T-cell (primary cell): ENCODE data around the gene PCDHAC2. TPM values are rescaled to one million over a fixed set of nuclear protein-coding genes. Genes with fewer than 3 reads are reported as not detected.

Experiments
- ATAC-seq, 4 experiments: fragments of 200-7000 bp in 3 of 4; fragments of 150-1000 bp in 1 of 4; cut with Tn5 transposase; replicated peaks in 1 of 4; 1 replicate in 3 of 4; 2 replicates in 1 of 4; pipeline ENCODE4 v1.10.0; 2021; ENCODE audit warnings: moderate library complexity in 3 of 4, mild to moderate bottlenecking in 2 of 4, moderate number of reproducible peaks in 1 of 4
- CTCF ChIA-PET, 2 donors: fragments of 300-600 bp; sonication (Branson Sonifier 250); formaldehyde crosslinking; loops; one replicate each; lab custom pipeline; 2022; ENCODE audit warnings: antibody characterized with exemption in 2 of 2; lab: Charles Lee
- POLR2A ChIA-PET, 2 donors: fragments of 300-600 bp; sonication (Branson Sonifier 250); formaldehyde crosslinking; loops; one replicate each; lab custom pipeline; 2022; ENCODE audit warnings: antibody characterized with exemption in 2 of 2; lab: Charles Lee
- DNase-seq, 35 experiments: peaks; one replicate each; pipeline versions ENCODE4 v3.0.0 to v3.0.0-alpha.2; 2013 to 2023
- H3K27ac ChIP-seq: one replicate; pipeline ENCODE4 v1.5.1; 2013; ENCODE audit warnings: low read length
- H3K27me3 ChIP-seq, 2 experiments: replicated peaks in 1 of 2; 1 replicate in 1 of 2; 2 replicates in 1 of 2; pipeline versions ENCODE4 v1.6.1 to v1.7.0; 2013; ENCODE audit warnings: low read length in 1 of 2, mixed read lengths in 1 of 2; ENCODE audit not compliant: control insufficient read depth in 2 of 2, insufficient read depth in 2 of 2; ENCODE audit errors: extremely low read depth in 1 of 2
- H3K36me3 ChIP-seq, 2 donors: 1 replicate in 1 of 2; 2 replicates in 1 of 2; pipeline versions ENCODE4 v1.6.1 to v1.7.0; 2013; ENCODE audit warnings: low read length in 1 of 2; ENCODE audit not compliant: control insufficient read depth in 2 of 2, insufficient read depth in 1 of 2; ENCODE audit errors: extremely low read depth in 1 of 2
- H3K4me1 ChIP-seq, 2 experiments: 1 replicate in 1 of 2; 2 replicates in 1 of 2; pipeline versions ENCODE4 v1.6.1 to v1.7.0; 2013; ENCODE audit warnings: low read length in 2 of 2, mixed read lengths in 1 of 2; ENCODE audit not compliant: insufficient read depth in 2 of 2, control insufficient read depth in 1 of 2; ENCODE audit errors: extremely low read depth in 1 of 2
- H3K4me3 ChIP-seq, 2 donors: 1 replicate in 1 of 2; 2 replicates in 1 of 2; pipeline versions ENCODE4 v1.5.1 to v1.7.0; 2013; ENCODE audit warnings: mild to moderate bottlenecking in 2 of 2, low read length in 1 of 2, moderate library complexity in 1 of 2; ENCODE audit not compliant: control insufficient read depth in 1 of 2; ENCODE audit errors: extremely low read depth in 1 of 2
- H3K9me3 ChIP-seq: 2 replicates; pipeline ENCODE4 v1.7.0; 2013
- H3K27ac Mint-ChIP-seq, 2 donors: one replicate each; pipeline ENCODE4 v1.8.0; 2020 to 2021; ENCODE audit warnings: mild to moderate bottlenecking in 2 of 2, mixed read lengths in 2 of 2
- H3K27me3 Mint-ChIP-seq, 2 donors: one replicate each; pipeline ENCODE4 v1.8.0; 2021 to 2022; ENCODE audit warnings: mixed read lengths in 2 of 2
- H3K36me3 Mint-ChIP-seq: one replicate; pipeline ENCODE4 v1.8.0; 2021; ENCODE audit warnings: mixed read lengths
- H3K4me1 Mint-ChIP-seq, 3 donors: one replicate each; pipeline ENCODE4 v1.8.0; 2020 to 2022; ENCODE audit warnings: mixed read lengths in 3 of 3, mild to moderate bottlenecking in 1 of 3
- H3K4me3 Mint-ChIP-seq, 3 donors: one replicate each; pipeline ENCODE4 v1.8.0; 2020 to 2022; ENCODE audit warnings: mild to moderate bottlenecking in 3 of 3, mixed read lengths in 3 of 3, moderate library complexity in 3 of 3
- H3K9me3 Mint-ChIP-seq, 3 donors: one replicate each; pipeline ENCODE4 v1.8.0; 2020 to 2022; ENCODE audit warnings: mixed read lengths in 3 of 3
- WGBS: methylation state at CpG from one replicate; pipeline ENCODE4 v1.1.5; 2013; ENCODE audit warnings: missing lambda C conversion rate; ENCODE audit not compliant: insufficient coverage; 5-methylcytosine and 5-hydroxymethylcytosine counted together
- total RNA-seq, 35 experiments: library from RNA in 6 of 35; stranded (reverse) in 6 of 35; fragments of 120-200 nt in 1 of 35; gene quantifications; one replicate each; pipeline versions ENCODE4 v1.2.1 to v1.2.4 and lab custom pipeline; 2013 to 2026

PCDHAC2 gene, protein sequence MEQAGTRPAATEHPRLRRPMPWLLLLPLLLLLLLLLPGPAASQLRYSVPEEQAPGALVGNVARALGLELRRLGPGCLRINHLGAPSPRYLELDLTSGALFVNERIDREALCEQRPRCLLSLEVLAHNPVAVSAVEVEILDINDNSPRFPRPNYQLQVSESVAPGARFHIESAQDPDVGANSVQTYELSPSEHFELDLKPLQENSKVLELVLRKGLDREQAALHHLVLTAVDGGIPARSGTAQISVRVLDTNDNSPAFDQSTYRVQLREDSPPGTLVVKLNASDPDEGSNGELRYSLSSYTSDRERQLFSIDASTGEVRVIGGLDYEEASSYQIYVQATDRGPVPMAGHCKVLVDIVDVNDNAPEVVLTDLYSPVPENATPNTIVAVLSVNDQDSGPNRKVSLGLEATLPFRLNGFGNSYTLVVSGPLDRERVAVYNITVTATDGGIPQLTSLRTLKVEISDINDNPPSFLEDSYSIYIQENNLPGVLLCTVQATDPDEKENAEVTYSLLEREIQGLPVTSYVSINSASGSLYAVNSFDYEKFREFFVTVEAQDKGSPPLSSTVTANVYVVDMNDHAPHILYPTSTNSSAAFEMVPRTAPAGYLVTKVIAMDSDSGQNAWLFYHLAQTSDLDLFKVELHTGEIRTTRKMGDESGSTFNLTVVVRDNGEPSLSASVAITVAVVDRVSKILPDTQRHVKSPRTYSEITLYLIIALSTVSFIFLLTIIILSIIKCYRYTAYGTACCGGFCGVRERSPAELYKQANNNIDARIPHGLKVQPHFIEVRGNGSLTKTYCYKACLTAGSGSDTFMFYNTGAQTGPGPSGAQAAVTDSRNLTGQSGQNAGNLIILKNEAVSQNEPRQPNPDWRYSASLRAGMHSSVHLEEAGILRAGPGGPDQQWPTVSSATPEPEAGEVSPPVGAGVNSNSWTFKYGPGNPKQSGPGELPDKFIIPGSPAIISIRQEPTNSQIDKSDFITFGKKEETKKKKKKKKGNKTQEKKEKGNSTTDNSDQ
- total RNA-seq = under 1 TPM in 1 of 5 donors, not detected in 4; 0.03 TPM
- total RNA-seq (2013) = 0.11 TPM
- total RNA-seq (lab: John Stamatoyannopoulos, UW) = 0 to 0.12 (median 0) reads per million in 29 experiments

GRCh38 chr5:140966293-140967225 is at the start of gene PCDHAC2:
PCDHAC2 (plus strand) TSS chr5:140966476; CDS start chr5:140966767, 291 bp downstream.
- Histone ChIP-seq H3K4me3 (no peak within 1 kb of the TSS), H3K27me3 (peaks cover 15 to 27% of the 10 kb centered on the region in 2 experiments), H3K9me3 (no peaks in the 10 kb centered on the region), H3K36me3 (no peaks in the 10 kb centered on the region), H3K27ac (no peak within 1 kb of the TSS), H3K4me1 (no peaks in the 10 kb centered on the region)
- Mint-ChIP-seq H3K27me3 (peaks cover 44 to 47% of the 10 kb centered on the region in 2 donors), H3K27ac (no peak within 1 kb of the TSS), H3K4me1 (peaks cover 0 to 3% (median 2%) of the 10 kb centered on the region in 3 donors), H3K36me3 (no peaks in the 10 kb centered on the region), H3K4me3 (peak within 1 kb of the TSS in 1 of 3 donors; percentile 50), H3K9me3 (no peaks in the 10 kb centered on the region)
- ChIA-PET CTCF (no interaction called here), POLR2A (no interaction called here)
- DNase-seq (no peak), ATAC-seq (no peak)
- WGBS = 12% methylated on average over 68 of the region's 80 CpGs

DNA sequence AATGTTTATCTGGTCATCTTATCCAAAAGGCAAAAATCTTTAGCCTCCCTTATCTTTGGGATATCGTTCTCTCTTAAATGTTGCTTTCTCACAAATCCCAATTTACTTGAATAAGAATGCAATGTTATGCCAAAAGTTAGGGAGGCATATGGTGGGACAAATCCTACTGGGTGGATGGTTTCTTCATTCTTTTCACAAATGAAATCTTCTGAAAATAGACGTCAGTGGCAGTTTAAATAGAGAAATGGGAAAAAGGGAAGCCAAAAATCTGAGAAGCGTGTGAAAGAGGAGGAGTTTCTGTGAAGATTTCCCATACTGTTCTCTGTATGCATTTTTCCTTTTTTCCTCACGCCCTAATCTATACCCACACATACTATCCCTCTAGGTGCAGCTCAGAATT is 42.7 kb upstream of the PCDHAC2 start:
- Histone ChIP-seq H3K4me3 (no peak overlapping the region), H3K27me3 (peaks cover 4 to 33% of the 10 kb centered on the region in 2 experiments), H3K36me3 (no peaks in the 10 kb centered on the region), H3K4me1 (peaks cover 0 to 18% of the 10 kb centered on the region in 2 experiments), H3K27ac (no peak overlapping the region), H3K9me3 (no peaks in the 10 kb centered on the region)
- H3K4me3 Mint-ChIP-seq = no peak overlapping the region
- H3K9me3 Mint-ChIP-seq = peaks cover 0 to 4% (median 0%) of the 10 kb centered on the region in 3 donors
- ATAC-seq = no peak
- H3K4me1 Mint-ChIP-seq = peaks cover 7 to 13% (median 12%) of the 10 kb centered on the region in 3 donors
- POLR2A ChIA-PET = no interaction called here
- no peak for DNase-seq
- H3K27me3 Mint-ChIP-seq = peaks cover 46 to 48% of the 10 kb centered on the region in 2 donors
- no peak overlapping the region for H3K27ac Mint-ChIP-seq
- CTCF ChIA-PET = no interaction called here
- no CpG with 5 or more reads among the region's 4 CpGs for WGBS
- H3K36me3 Mint-ChIP-seq = no peaks in the 10 kb centered on the region

GRCh38 chr5:140925806-140926442 is 40.4 kb upstream of the PCDHAC2 start, which contains the start of gene PCDHAC1:
PCDHAC1 (plus strand) TSS chr5:140926299; CDS start chr5:140926893, 594 bp downstream.
- Histone ChIP-seq H3K4me1 (peaks cover 0 to 18% of the 10 kb centered on the region in 2 experiments), H3K36me3 (no peaks in the 10 kb centered on the region), H3K4me3 (peak within 1 kb of the TSS; percentile 7 to 48), H3K27ac (no peak within 1 kb of the TSS), H3K9me3 (no peaks in the 10 kb centered on the region), H3K27me3 (peaks cover 4 to 42% of the 10 kb centered on the region in 2 experiments)
- Mint-ChIP-seq H3K4me1 (peaks cover 7 to 13% (median 12%) of the 10 kb centered on the region in 3 donors), H3K27me3 (peaks cover 52 to 62% of the 10 kb centered on the region in 2 donors), H3K9me3 (peaks cover 0 to 4% (median 0%) of the 10 kb centered on the region in 3 donors), H3K4me3 (peak within 1 kb of the TSS; percentile 53 to 70 (median 58)), H3K27ac (no peak within 1 kb of the TSS), H3K36me3 (no peaks in the 10 kb centered on the region)
- WGBS = 12% methylated on average over 30 of the region's 41 CpGs
- ChIA-PET POLR2A (no interaction called here), CTCF (no interaction called here)
- DNase-seq (no peak), ATAC-seq (peak in 3 of 4 experiments; percentile 5 to 16 (median 9))

DNA sequence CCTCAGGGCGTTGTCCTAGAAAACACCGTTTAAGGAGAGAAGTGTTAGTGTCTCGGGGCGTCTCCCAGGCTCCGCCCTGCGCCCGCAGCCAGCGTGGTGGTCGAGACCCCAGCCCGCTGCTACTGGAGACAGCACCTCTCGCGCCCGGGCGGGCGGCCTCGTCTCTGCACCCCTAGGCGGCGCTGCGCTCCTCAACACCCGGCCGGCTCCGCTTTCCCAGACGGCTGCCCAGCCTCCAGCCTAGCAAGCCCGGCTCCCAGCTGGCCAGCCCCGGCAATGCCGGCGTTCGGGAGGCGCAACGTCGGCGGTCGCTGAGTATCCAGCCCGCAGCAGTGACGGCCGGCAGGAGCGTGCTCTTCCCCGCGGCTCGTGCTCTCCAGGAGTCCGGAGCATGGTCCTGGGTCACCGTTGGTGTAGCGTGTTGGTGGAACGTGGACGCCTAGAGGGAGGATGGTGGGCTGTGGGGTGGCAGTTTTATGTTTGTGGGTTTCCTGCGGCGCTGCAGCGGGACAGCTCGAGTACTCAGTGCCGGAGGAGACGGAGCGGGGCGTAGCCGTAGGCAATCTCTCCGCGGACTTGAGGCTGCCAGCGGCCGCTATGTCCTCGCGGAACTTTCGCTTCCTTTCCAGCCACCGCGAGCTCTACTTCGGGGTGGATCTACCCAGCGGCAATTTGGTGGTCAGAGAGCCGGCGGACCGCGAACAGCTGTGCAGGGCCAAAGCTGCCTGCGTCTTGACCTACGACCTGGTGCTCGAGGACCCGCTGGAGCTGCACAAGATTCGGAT is 39.6 kb upstream of the PCDHAC2 start:
- CTCF ChIA-PET = no interaction called here
- peaks cover 7 to 13% (median 12%) of the 10 kb centered on the region in 3 donors for H3K4me1 Mint-ChIP-seq
- H3K27ac Mint-ChIP-seq = no peak overlapping the region
- H3K9me3 Mint-ChIP-seq = peaks cover 0 to 4% (median 0%) of the 10 kb centered on the region in 3 donors
- peaks cover 52 to 59% of the 10 kb centered on the region in 2 donors for H3K27me3 Mint-ChIP-seq
- H3K4me3 Mint-ChIP-seq = peak overlapping the region; percentile 53 to 70 (median 58)
- ATAC-seq = peak in 3 of 4 experiments; percentile 30 to 34 (median 32)
- peaks cover 4 to 42% of the 10 kb centered on the region in 2 experiments for H3K27me3 ChIP-seq
- no peaks in the 10 kb centered on the region for H3K9me3 ChIP-seq
- 15% methylated on average over 74 of the region's 74 CpGs for WGBS
- H3K36me3 Mint-ChIP-seq = no peaks in the 10 kb centered on the region
- no peaks in the 10 kb centered on the region for H3K36me3 ChIP-seq
- POLR2A ChIA-PET = no interaction called here
- DNase-seq = peak in 4 of 35 experiments; percentile 1 to 21 (median 8)
- no peak overlapping the region for H3K27ac ChIP-seq
- H3K4me1 ChIP-seq = peaks cover 0 to 18% of the 10 kb centered on the region in 2 experiments
- peak overlapping the region; percentile 7 to 48 for H3K4me3 ChIP-seq

DNA sequence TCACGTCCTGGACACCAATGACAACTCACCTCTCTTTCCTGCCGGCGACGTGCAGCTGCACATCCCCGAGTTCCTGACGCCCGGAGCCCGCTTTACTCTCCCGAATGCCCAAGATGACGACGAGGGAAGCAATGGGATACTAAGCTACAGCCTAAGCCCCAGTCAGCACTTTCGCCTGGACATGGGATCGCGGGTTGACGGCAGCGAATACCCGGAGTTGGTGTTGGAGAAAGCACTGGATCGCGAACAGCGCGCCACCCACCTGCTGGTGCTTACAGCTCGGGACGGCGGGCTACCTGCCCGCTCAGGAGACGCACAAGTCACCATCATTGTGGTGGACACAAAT is 39.1 kb upstream of the PCDHAC2 start:
- Histone ChIP-seq H3K4me3 (peak overlapping the region; percentile 7 to 48), H3K36me3 (no peaks in the 10 kb centered on the region), H3K4me1 (peaks cover 0 to 18% of the 10 kb centered on the region in 2 experiments), H3K27me3 (peaks cover 4 to 42% of the 10 kb centered on the region in 2 experiments), H3K9me3 (no peaks in the 10 kb centered on the region), H3K27ac (no peak overlapping the region)
- H3K9me3 Mint-ChIP-seq = peaks cover 0 to 4% (median 0%) of the 10 kb centered on the region in 3 donors
- POLR2A ChIA-PET = no interaction called here
- no peak for DNase-seq
- peaks cover 51 to 57% of the 10 kb centered on the region in 2 donors for H3K27me3 Mint-ChIP-seq
- H3K4me3 Mint-ChIP-seq = peak overlapping the region; percentile 53 to 70 (median 58)
- no peak overlapping the region for H3K27ac Mint-ChIP-seq
- WGBS = 25% methylated on average over 26 of the region's 26 CpGs
- peaks cover 7 to 13% (median 12%) of the 10 kb centered on the region in 3 donors for H3K4me1 Mint-ChIP-seq
- ATAC-seq = no peak
- H3K36me3 Mint-ChIP-seq = no peaks in the 10 kb centered on the region
- CTCF ChIA-PET = no interaction called here
